GM13977 (cell line): ENCODE data around the gene MFNG.
"Not testable (repeated sequence)": the region's sequence is repeated elsewhere in the genome, so short reads cannot be mapped to it uniquely, and the experiment has no call there.

Source experiments
- DNase-seq: peaks from one replicate; pipeline ENCODE4 v3.0.0; 2012; ENCODE audit warnings: low spot score
- in situ Hi-C: fragments of 300-500 bp; cut with MboI; formaldehyde crosslinking; loops from one replicate; pipeline ENCODE4 v1.12.0; 2022; ENCODE audit warnings: low sequenced_read_pairs, low pct_unique_long_range_greater_than_20kb, mixed read lengths, inconsistent platforms; ENCODE audit not compliant: unreplicated experiment
- TF ChIP-seq, protein P1 (sequence below): IDR thresholded peaks from 2 replicates; pipeline ENCODE4 v1.5.1; 2012; ENCODE audit warnings: mild to moderate bottlenecking, control low read depth; ENCODE audit not compliant: insufficient read depth; ENCODE audit errors: extremely low read depth, missing control alignments

Gene MFNG, protein sequence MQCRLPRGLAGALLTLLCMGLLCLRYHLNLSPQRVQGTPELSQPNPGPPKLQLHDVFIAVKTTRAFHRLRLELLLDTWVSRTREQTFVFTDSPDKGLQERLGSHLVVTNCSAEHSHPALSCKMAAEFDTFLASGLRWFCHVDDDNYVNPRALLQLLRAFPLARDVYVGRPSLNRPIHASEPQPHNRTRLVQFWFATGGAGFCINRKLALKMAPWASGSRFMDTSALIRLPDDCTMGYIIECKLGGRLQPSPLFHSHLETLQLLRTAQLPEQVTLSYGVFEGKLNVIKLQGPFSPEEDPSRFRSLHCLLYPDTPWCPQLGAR

DNA sequence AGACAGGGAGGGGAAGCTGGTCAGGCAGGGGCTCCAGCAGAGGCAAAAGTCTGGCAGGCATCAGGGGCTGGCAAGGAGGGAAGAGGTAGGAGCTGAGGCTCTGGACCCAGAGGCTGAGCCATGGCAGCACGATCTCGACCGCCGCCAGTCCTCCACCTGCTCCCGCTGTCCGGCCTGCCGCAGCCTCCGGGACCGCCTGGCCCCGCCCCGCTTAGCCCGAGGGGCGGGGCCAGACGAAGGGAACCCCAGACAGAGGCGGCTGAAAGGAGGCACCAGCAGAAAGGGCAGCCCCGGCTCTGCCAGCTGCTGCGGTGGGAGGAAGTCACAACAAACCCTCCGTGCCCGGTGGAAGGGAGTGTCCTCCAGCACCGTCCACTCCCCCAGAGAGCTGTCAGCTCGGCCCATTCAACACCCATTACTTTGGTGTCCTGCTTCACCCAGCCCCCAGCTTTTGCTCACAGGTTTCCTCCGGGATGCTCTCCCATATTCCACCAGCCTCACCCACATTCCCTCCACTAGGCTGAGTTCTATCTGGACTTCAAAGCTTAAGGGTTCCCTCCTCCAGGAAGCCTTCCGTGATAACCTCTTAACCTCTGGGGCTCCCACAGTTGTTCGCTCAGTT lies at the start of gene MFNG:
TSS of gene MFNG (minus strand) at position 161 of the 622 bp plus-strand sequence. CDS start 207 bp downstream, outside the sequence.
- peak; percentile 95 for DNase-seq
- in situ Hi-C loops = no loop called here
- TF ChIP-seq, protein P1, sequence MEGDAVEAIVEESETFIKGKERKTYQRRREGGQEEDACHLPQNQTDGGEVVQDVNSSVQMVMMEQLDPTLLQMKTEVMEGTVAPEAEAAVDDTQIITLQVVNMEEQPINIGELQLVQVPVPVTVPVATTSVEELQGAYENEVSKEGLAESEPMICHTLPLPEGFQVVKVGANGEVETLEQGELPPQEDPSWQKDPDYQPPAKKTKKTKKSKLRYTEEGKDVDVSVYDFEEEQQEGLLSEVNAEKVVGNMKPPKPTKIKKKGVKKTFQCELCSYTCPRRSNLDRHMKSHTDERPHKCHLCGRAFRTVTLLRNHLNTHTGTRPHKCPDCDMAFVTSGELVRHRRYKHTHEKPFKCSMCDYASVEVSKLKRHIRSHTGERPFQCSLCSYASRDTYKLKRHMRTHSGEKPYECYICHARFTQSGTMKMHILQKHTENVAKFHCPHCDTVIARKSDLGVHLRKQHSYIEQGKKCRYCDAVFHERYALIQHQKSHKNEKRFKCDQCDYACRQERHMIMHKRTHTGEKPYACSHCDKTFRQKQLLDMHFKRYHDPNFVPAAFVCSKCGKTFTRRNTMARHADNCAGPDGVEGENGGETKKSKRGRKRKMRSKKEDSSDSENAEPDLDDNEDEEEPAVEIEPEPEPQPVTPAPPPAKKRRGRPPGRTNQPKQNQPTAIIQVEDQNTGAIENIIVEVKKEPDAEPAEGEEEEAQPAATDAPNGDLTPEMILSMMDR = no peak

DNA sequence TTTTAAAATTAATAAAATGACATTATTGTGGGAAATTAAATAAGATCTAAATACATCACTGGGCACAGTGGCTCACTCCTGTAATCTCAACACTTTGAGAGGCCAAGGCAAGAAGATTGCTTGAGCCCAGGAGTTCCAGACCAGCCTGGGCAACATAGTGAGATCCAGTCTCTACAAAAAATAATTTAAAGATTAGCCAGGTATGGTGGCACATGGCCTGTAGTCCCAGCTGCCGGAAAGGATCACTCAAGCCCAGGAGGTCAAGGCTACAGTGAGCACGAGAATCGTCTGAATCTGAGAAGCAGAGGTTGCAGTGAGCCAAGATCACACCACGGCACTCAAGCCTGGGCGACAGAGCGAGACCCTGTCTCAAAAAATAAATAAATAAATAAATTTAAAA lies 49.0 kb upstream of the MFNG start:
- DNase-seq = no peak
- in situ Hi-C loops = no loop called here
- TF ChIP-seq, protein P1 = no peak

- no peak for DNase-seq
- TF ChIP-seq, protein P1 = no peak
- in situ Hi-C loops = no loop called here
These were observed 48.3 kb upstream of the MFNG start for GRCh38 chr22:37534445-37534844.

- in situ Hi-C loops = no loop called here
- DNase-seq = no peak
- TF ChIP-seq, protein P1 = no peak
These were observed 47.8 kb upstream of the MFNG start for GRCh38 chr22:37533995-37534394.

DNA sequence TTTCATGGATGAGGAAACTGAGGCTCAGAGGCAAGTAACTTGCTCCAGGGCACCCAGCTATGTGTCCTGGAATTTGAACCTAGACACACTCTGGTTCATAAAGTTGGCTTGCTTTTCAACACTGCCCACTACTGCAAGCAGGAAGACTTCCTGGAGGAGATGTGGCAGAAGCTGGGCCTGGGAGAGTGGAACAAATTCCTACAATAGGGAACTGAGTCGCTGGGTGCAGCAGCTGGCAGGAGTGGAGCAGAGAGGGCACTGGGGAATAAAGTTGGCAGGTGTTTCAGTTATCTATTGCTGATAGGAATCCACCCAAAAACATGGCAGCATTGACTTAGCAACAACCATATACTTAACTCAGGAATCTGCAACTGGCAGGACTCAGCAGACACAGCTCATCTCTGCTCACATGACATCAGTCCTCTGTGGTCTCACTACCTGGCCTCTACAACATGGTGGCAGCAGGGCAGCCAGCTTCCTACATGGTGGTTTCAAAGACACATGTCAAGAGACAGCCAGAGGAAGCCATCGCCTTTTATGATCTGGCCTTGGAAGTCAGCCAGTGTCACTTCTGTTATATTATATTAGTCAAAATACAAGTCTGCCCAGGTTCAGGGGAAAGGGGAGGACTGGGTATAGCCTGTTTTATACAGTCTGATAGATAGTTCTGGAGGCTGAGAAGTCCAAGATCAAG lies 43.6 kb upstream of the MFNG start:
- DNase-seq = no peak
- in situ Hi-C loops = no loop called here
- TF ChIP-seq, protein P1 = no peak

GRCh38 chr22:37527952-37528351 lies 41.8 kb upstream of the MFNG start:
- DNase-seq, in situ Hi-C loops: not testable (repeated sequence)

GRCh38 chr22:37527081-37527752 lies 41.0 kb upstream of the MFNG start:
- in situ Hi-C loops, DNase-seq: not testable (repeated sequence)
